CD14-positive monocyte (primary cell): ENCODE measurements around the gene AMBRA1. TPM values are rescaled to one million over a fixed set of nuclear protein-coding genes. Genes with fewer than 3 reads are reported as not detected.

Experiments
- DNase-seq, 3 donors: peaks; one replicate each; pipeline ENCODE4 v3.0.0-alpha.2; 2011 to 2022
- H2AFZ ChIP-seq: 2 replicates; pipeline ENCODE4 v1.6.0; 2012; ENCODE audit warnings: mild to moderate bottlenecking, low read depth, low read length, inconsistent platforms; ENCODE audit not compliant: insufficient read depth, poor library complexity, severe bottlenecking
- H3K27ac ChIP-seq, 2 donors: 1 replicate in 1 of 2; 2 replicates in 1 of 2; pipeline ENCODE4 v1.5.1; 2012 to 2013; ENCODE audit warnings: low read length in 2 of 2, control low read depth in 1 of 2, inconsistent platforms in 1 of 2, low read depth in 1 of 2, mild to moderate bottlenecking in 1 of 2
- H3K27me3 ChIP-seq, 2 donors: one replicate each; pipeline versions ENCODE4 v1.6.0 to v1.6.1; 2011 to 2013; ENCODE audit warnings: low read length in 2 of 2; ENCODE audit not compliant: control insufficient read depth in 2 of 2, insufficient read depth in 2 of 2
- H3K36me3 ChIP-seq, 2 donors: replicated peaks in 1 of 2; 1 replicate in 1 of 2; 2 replicates in 1 of 2; pipeline versions ENCODE4 v1.5.1 to v1.6.1; 2012 to 2013; ENCODE audit warnings: low read length in 2 of 2, control low read depth in 1 of 2, inconsistent platforms in 1 of 2, mild to moderate bottlenecking in 1 of 2; ENCODE audit not compliant: insufficient read depth in 2 of 2, control insufficient read depth in 1 of 2
- H3K4me1 ChIP-seq, 2 donors: 1 replicate in 1 of 2; 2 replicates in 1 of 2; pipeline versions ENCODE4 v1.5.1 to v1.6.1; 2012 to 2013; ENCODE audit warnings: low read length in 2 of 2, control low read depth in 1 of 2, inconsistent platforms in 1 of 2, mild to moderate bottlenecking in 1 of 2, moderate library complexity in 1 of 2; ENCODE audit not compliant: insufficient read depth in 2 of 2, control insufficient read depth in 1 of 2
- H3K4me2 ChIP-seq: replicated peaks from 2 replicates; pipeline ENCODE3; 2012; ENCODE audit warnings: low read length, moderate library complexity, mild to moderate bottlenecking; ENCODE audit not compliant: poor library complexity, severe bottlenecking; ENCODE audit errors: extremely low read depth
- H3K4me3 ChIP-seq, 3 experiments: fragments of 200-600 bp in 1 of 3; sonication (generic) in 1 of 3; replicated peaks in 1 of 3; 1 replicate in 2 of 3; 2 replicates in 1 of 3; pipeline ENCODE4 v1.5.1; 2011 to 2013; ENCODE audit warnings: low read length in 3 of 3, mild to moderate bottlenecking in 3 of 3, control low read depth in 2 of 3, low read depth in 2 of 3, inconsistent platforms in 1 of 3, moderate library complexity in 1 of 3
- H3K79me2 ChIP-seq: 2 replicates; pipeline ENCODE4 v1.6.0; 2012; ENCODE audit warnings: mild to moderate bottlenecking, control low read depth, inconsistent platforms, low read length, moderate library complexity; ENCODE audit not compliant: insufficient read depth
- H3K9ac ChIP-seq: 2 replicates; pipeline ENCODE4 v1.6.0; 2017; ENCODE audit warnings: low read length, mild to moderate bottlenecking; ENCODE audit not compliant: insufficient read depth, poor library complexity, severe bottlenecking
- H3K9me3 ChIP-seq, 2 donors: replicated peaks in 1 of 2; 1 replicate in 1 of 2; 2 replicates in 1 of 2; pipeline versions ENCODE4 v1.5.1 to v1.6.1; 2012 to 2013; ENCODE audit warnings: low read length in 2 of 2, control low read depth in 1 of 2; ENCODE audit not compliant: control insufficient read depth in 1 of 2, insufficient read depth in 1 of 2
- H4K20me1 ChIP-seq: 2 replicates; pipeline ENCODE4 v1.6.0; 2012; ENCODE audit warnings: mild to moderate bottlenecking, low read length, control low read depth, moderate library complexity; ENCODE audit not compliant: insufficient read depth
- H3K27ac Mint-ChIP-seq, 7 donors: one replicate each; pipeline ENCODE4 v1.8.0; 2020; ENCODE audit warnings: mild to moderate bottlenecking in 7 of 7, mixed read lengths in 7 of 7, moderate library complexity in 6 of 7, inconsistent platforms in 2 of 7
- H3K27me3 Mint-ChIP-seq, 3 donors: one replicate each; pipeline ENCODE4 v1.8.0; 2021 to 2022; ENCODE audit warnings: low read depth in 3 of 3, mild to moderate bottlenecking in 3 of 3, mixed read lengths in 3 of 3, moderate library complexity in 3 of 3, inconsistent platforms in 1 of 3
- H3K36me3 Mint-ChIP-seq, 2 donors: one replicate each; pipeline ENCODE4 v1.8.0; 2020; ENCODE audit warnings: mixed read lengths in 2 of 2, inconsistent platforms in 1 of 2, mild to moderate bottlenecking in 1 of 2
- H3K4me1 Mint-ChIP-seq: one replicate; pipeline ENCODE4 v1.8.0; 2020; ENCODE audit warnings: mild to moderate bottlenecking, mixed read lengths
- H3K4me3 Mint-ChIP-seq, 2 donors: one replicate each; pipeline ENCODE4 v1.8.0; 2020; ENCODE audit warnings: mild to moderate bottlenecking in 2 of 2, mixed read lengths in 2 of 2, moderate library complexity in 1 of 2
- H3K9me3 Mint-ChIP-seq, 7 donors: one replicate each; pipeline ENCODE4 v1.8.0; 2020 to 2022; ENCODE audit warnings: mixed read lengths in 7 of 7, mild to moderate bottlenecking in 6 of 7, moderate library complexity in 6 of 7, inconsistent platforms in 2 of 7
- whole genome bisulfite sequencing: methylation state at CpG from one replicate; pipeline ENCODE4 v1.1.5; 2013; ENCODE audit warnings: missing lambda C conversion rate; ENCODE audit not compliant: insufficient coverage; 5-methylcytosine and 5-hydroxymethylcytosine counted together
- intact Hi-C, 2 donors: fragments of 100-400 bp; cut with micrococcal nuclease; formaldehyde crosslinking; loops; one replicate each; pipeline versions ENCODE4 v1.15.0 to v1.15.1; 2023
- polyA plus RNA-seq, 3 donors: library from polyadenylated mRNA; depleted of rRNA in 1 of 3; unstranded in 2 of 3; stranded (reverse) in 1 of 3; fragments of 300-500 nt in 2 of 3; fragments of >200 nt in 1 of 3; fragmentation: Illumina TruSeq in 2 of 3; gene quantifications; 1 replicate in 2 of 3; 2 replicates in 1 of 3; pipeline ENCODE4 v1.2.3, GENCODE V29; 2012 to 2021
- TF ChIP-seq, protein P1 (sequence below): fragments of 200-600 bp; IDR thresholded peaks from one replicate; pipeline ENCODE4 v1.8.0; 2022; ENCODE audit warnings: antibody characterized with exemption, mild to moderate bottlenecking

The AMBRA1 gene
- polyA plus RNA-seq, 3 donors, result 2.1 to 6.1 (median 3.8) TPM

GRCh38 chr11:46347637-46348311 lies 246.0 kb downstream of the AMBRA1 start:
- H3K9me3 Mint-ChIP-seq, result peaks cover 0 to 4% (median 0%) of the 10 kb centered on the region in 7 donors
- peak overlapping the region; percentile 66 to 84 (median 66) for H3K4me3 ChIP-seq
- peaks cover 17 to 24% of the 10 kb centered on the region in 2 donors for H3K36me3 ChIP-seq
- peaks cover 83% of the 10 kb centered on the region for H3K4me1 Mint-ChIP-seq
- peaks cover 92% of the 10 kb centered on the region for H3K79me2 ChIP-seq
- H3K27me3 ChIP-seq, result no peaks in the 10 kb centered on the region
- H3K4me2 ChIP-seq, result peak overlapping the region; percentile 86
- WGBS, result 4% methylated on average over 62 of the region's 63 CpGs
- TF ChIP-seq, protein P1, sequence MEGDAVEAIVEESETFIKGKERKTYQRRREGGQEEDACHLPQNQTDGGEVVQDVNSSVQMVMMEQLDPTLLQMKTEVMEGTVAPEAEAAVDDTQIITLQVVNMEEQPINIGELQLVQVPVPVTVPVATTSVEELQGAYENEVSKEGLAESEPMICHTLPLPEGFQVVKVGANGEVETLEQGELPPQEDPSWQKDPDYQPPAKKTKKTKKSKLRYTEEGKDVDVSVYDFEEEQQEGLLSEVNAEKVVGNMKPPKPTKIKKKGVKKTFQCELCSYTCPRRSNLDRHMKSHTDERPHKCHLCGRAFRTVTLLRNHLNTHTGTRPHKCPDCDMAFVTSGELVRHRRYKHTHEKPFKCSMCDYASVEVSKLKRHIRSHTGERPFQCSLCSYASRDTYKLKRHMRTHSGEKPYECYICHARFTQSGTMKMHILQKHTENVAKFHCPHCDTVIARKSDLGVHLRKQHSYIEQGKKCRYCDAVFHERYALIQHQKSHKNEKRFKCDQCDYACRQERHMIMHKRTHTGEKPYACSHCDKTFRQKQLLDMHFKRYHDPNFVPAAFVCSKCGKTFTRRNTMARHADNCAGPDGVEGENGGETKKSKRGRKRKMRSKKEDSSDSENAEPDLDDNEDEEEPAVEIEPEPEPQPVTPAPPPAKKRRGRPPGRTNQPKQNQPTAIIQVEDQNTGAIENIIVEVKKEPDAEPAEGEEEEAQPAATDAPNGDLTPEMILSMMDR, result no peak
- peak overlapping the region; percentile 78 to 85 for H3K4me3 Mint-ChIP-seq
- H3K36me3 Mint-ChIP-seq, result peaks cover 10 to 45% of the 10 kb centered on the region in 2 donors
- no peaks in the 10 kb centered on the region for H3K9me3 ChIP-seq
- H4K20me1 ChIP-seq, result peaks cover 73% of the 10 kb centered on the region
- DNase-seq, result no peak
- peak overlapping the region; percentile 57 for H3K9ac ChIP-seq
- intact Hi-C loops, result loop anchor here in 1 of 2 donors (10.0 kb wide), 1 partner anchor 223 kb away; the partner anchor contains the start of gene PHF21A
- H3K27ac Mint-ChIP-seq, result peak overlapping the region in 6 of 7 donors; percentile 11 to 85 (median 76)
- H3K4me1 ChIP-seq, result peaks cover 73 to 85% of the 10 kb centered on the region in 2 donors
- H3K27ac ChIP-seq, result peak overlapping the region in 1 of 2 donors; percentile 63
- H2AFZ ChIP-seq, result no peak overlapping the region
- peaks cover 0 to 1% (median 0%) of the 10 kb centered on the region in 3 donors for H3K27me3 Mint-ChIP-seq

DNA sequence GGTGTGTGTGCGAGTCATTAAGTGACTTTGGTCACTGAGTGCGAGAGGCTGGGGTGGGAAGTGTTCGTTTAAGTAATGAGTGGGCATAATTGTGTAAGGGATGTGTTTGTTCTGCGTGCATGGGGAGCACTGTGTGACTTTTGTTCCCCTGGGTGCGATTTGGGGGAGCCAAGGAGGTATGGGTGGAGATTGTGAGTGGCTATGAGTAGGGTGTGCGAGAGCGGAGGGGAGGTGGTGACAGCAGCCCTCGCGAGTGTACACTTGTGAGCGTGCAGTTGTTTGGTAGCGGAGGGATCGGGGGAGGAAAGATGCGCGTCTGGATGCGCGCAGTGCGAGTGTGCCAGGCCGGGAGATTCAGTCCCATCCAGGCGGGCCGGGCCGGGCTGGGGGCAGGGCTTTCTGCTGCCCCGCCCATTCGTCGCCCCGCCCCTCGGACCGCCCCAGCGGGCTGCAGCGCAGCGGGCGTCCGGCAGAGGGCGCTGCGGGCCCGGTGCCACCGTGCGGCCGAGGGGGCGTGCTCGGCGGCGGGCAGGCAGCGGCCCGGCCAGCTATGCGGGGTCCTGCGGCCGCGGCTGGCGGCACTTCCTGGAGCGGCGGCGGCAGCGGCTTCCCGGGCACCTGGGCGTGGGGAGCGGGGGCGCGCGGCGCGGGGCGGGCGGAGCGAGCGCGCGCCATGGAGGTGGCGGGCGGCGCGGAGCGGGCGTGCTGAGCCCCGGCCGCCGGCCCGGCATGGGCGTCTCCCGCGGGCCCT lies 246.8 kb downstream of the AMBRA1 start, which contains the start of gene DGKZ:
Gene DGKZ, plus strand, starts transcription at position 578 of the 751 bp plus-strand sequence. CDS start 197 bp downstream, outside the sequence.
- intact Hi-C loops, result loop anchor here in 1 of 2 donors (10.0 kb wide), 1 partner anchor 222 kb away; the partner anchor contains the start of gene PHF21A
- 2% methylated on average over 80 of the region's 80 CpGs for WGBS

More for the DNA sequence above, 246.8 kb downstream of the AMBRA1 start, which contains the start of gene DGKZ:
- peaks cover 85% of the 10 kb centered on the region for H3K79me2 ChIP-seq
- Mint-ChIP-seq H3K27me3 (peaks cover 0 to 1% (median 0%) of the 10 kb centered on the region in 3 donors), H3K4me1 (peaks cover 86% of the 10 kb centered on the region), H3K4me3 (peak within 1 kb of the TSS; percentile 96 to 100), H3K36me3 (peaks cover 7 to 42% of the 10 kb centered on the region in 2 donors), H3K9me3 (peaks cover 0 to 4% (median 0%) of the 10 kb centered on the region in 7 donors), H3K27ac (peak within 1 kb of the TSS; percentile 95 to 99 (median 96))
- TF ChIP-seq, protein P1, result peak; percentile 81
- peak within 1 kb of the TSS; percentile 86 for H3K9ac ChIP-seq
- H3K4me3 ChIP-seq, result peak within 1 kb of the TSS; percentile 88 to 98 (median 92)
- peak within 1 kb of the TSS; percentile 86 to 93 for H3K27ac ChIP-seq
- DNase-seq, result peak; percentile 70 to 86 (median 81)
- no peak within 1 kb of the TSS for H2AFZ ChIP-seq
- no peaks in the 10 kb centered on the region for H3K9me3 ChIP-seq
- peaks cover 65% of the 10 kb centered on the region for H4K20me1 ChIP-seq
- H3K4me1 ChIP-seq, result peaks cover 74 to 85% of the 10 kb centered on the region in 2 donors
- H3K27me3 ChIP-seq, result no peaks in the 10 kb centered on the region
- H3K4me2 ChIP-seq, result peak within 1 kb of the TSS; percentile 93
- H3K36me3 ChIP-seq, result peaks cover 17 to 21% of the 10 kb centered on the region in 2 donors
